H1 (cell line): ENCODE data around the gene CEBPG. TPM values are rescaled to one million over a fixed set of nuclear protein-coding genes. Genes with fewer than 3 reads are reported as not detected.

ENCODE experiments used
- GTF2F1 ChIP-seq: IDR thresholded peaks from 2 replicates; pipeline ENCODE4 v1.6.1; 2012; ENCODE audit warnings: low read depth, low read length, improper control_type of control experiment, borderline replicate concordance
- NANOG ChIP-seq: IDR thresholded peaks from 2 replicates; pipeline ENCODE4 v1.6.1; 2011; ENCODE audit warnings: low read length, low read depth, mild to moderate bottlenecking, inconsistent platforms; ENCODE audit not compliant: insufficient read depth, poor library complexity, severe bottlenecking
- PHF8 ChIP-seq: fragments of 200-600 bp; sonication (generic); conservative IDR thresholded peaks from 2 replicates; pipeline ENCODE4 v1.7.1; 2012; ENCODE audit warnings: low read depth, mild to moderate bottlenecking, inconsistent platforms, low read length, moderate library complexity
- polyA plus RNA-seq, 7 experiments: library from polyadenylated mRNA; depleted of rRNA in 3 of 7; stranded (reverse) in 5 of 7; unstranded in 2 of 7; fragments of >200 nt in 5 of 7; fragments of 200-250 nt in 2 of 7; gene quantifications; 1 replicate in 5 of 7; 2 replicates in 1 of 7; 4 replicates in 1 of 7; pipeline versions ENCODE4 v1.2.1 to v1.2.3, GENCODE V29; 2011 to 2013; ENCODE audit warnings: missing spikeins in 2 of 7, mixed read lengths in 2 of 7
- total RNA-seq: library from RNA; stranded (reverse); fragmentation: NEBNext Ultra II Directional; extraction: Animal tissue kit (Norgen Biotek cat#: 25700); gene quantifications from 2 replicates; pipeline ENCODE4 v1.2.1, GENCODE V29; 2021

Gene CEBPG
- total and polyA plus RNA-seq, 2 of the 8 experiments (the other 6 are each of a cell fraction or from before 2014, with no cell fraction given): 12.3 to 35.4 TPM

GRCh38 chr19:33403973-33404304 lies 30.4 kb downstream of the CEBPG start (continued):
- no peak for TF ChIP-seq GTF2F1
- no peak for TF ChIP-seq PHF8
- no peak for TF ChIP-seq NANOG
